Adrenal gland (tissue), 12 donors: ENCODE measurements around the gene DYRK3. TPM values are rescaled to one million over a fixed set of nuclear protein-coding genes. Genes with fewer than 3 reads are reported as not detected.

Experiments used
- DNase-seq, 7 donors: peaks; one replicate each; pipeline ENCODE4 v3.0.0-alpha.2; 2019 to 2020
- H3K27ac ChIP-seq, 5 donors: fragments of 200-600 bp; sonication (generic) in 4 of 5; 1 replicate in 3 of 5; 2 replicates in 2 of 5; pipeline versions ENCODE4 v1.5.1 to v1.8.0; 2016 to 2020; ENCODE audit warnings: mild to moderate bottlenecking in 1 of 5
- H3K27me3 ChIP-seq: fragments of 200-600 bp; 2 replicates; pipeline ENCODE4 v1.8.0; 2021
- H3K36me3 ChIP-seq, 2 donors: fragments of 200-600 bp; replicated peaks in 1 of 2; 1 replicate in 1 of 2; 2 replicates in 1 of 2; pipeline versions ENCODE4 v1.5.1 to v1.8.0; 2018 to 2022
- H3K4me1 ChIP-seq, 2 donors: fragments of 200-600 bp; replicated peaks in 1 of 2; 1 replicate in 1 of 2; 2 replicates in 1 of 2; pipeline versions ENCODE4 v1.5.1 to v1.8.0; 2018 to 2021
- H3K4me3 ChIP-seq, 4 donors: fragments of 200-600 bp; sonication (generic) in 3 of 4; one replicate each; pipeline ENCODE4 v1.5.1; 2016 to 2018
- H3K9me3 ChIP-seq, 3 donors: fragments of 200-600 bp; sonication (generic) in 1 of 3; replicated peaks in 1 of 3; 1 replicate in 2 of 3; 2 replicates in 1 of 3; pipeline versions ENCODE4 v1.5.1 to v1.8.0; 2016 to 2021
- CTCF ChIP-seq, 6 experiments: fragments of 450-650 bp in 4 of 6; fragments of 200-600 bp in 2 of 6; sonication (generic) in 1 of 6; IDR thresholded peaks; 1 replicate in 5 of 6; 2 replicates in 1 of 6; pipeline versions ENCODE4 v1.5.1 to v1.8.0; 2016 to 2021; ENCODE audit warnings: antibody characterized with exemption in 6 of 6, mild to moderate bottlenecking in 2 of 6, moderate library complexity in 1 of 6
- POLR2A ChIP-seq, 2 donors: fragments of 450-650 bp; IDR thresholded peaks; one replicate each; pipeline ENCODE4 v1.6.1; 2017; ENCODE audit warnings: antibody characterized with exemption in 2 of 2, mild to moderate bottlenecking in 2 of 2, moderate library complexity in 1 of 2
- WGBS, 4 donors: extraction: QIAGEN DNeasy Blood & Tissue Kit in 2 of 4; methylation state at CpG; one replicate each; pipeline versions ENCODE4 v1.1.5 to v1.1.7; 2013 to 2017; 5-methylcytosine and 5-hydroxymethylcytosine counted together
- intact Hi-C, 2 donors: fragments of 100-400 bp; cut with DNase I; formaldehyde crosslinking; loops; one replicate each; pipeline versions ENCODE4 v1.14.1 to v1.15.0; 2022 to 2023
- polyA plus RNA-seq, 3 donors: library from polyadenylated mRNA; stranded (reverse); fragments of 200-250 nt in 2 of 3; fragments of 350-450 nt in 1 of 3; fragmentation: Illumina TruSeq in 1 of 3; extraction: RNeasy Lipid Tissue Mini Kit (QIAGEN cat#74804) in 1 of 3; gene quantifications; one replicate each; pipeline ENCODE4 v1.2.3, GENCODE V29; 2013 to 2014
- total RNA-seq, 9 donors: library from RNA; depleted of rRNA in 4 of 9; stranded (reverse); fragments of >200 nt in 4 of 9; fragments of 120-200 nt in 1 of 9; fragmentation: NEBNext Ultra II Directional in 1 of 9; extraction: Animal tissue kit (Norgen Biotek cat#: 25700) in 1 of 9; gene quantifications; one replicate each; pipeline versions ENCODE4 v1.1.0 to v1.2.4, GENCODE V29; 2013 to 2023
- donor health status: healthy with polysubstance abuse.
- donor health status: Bipolar disorder and iron deficiency.
- donor health status: DM: yes; HTN: yes; CAD: no.
- donor health status: DM: no; HTN: no; CAD: no.
- donor health status: DM: no; HTN: no; CAD: no.
- donor health status: DM: yes; HTN: yes; CAD: no.

Gene DYRK3
- total and polyA plus RNA-seq, 12 donors, result 2.9 to 6.6 (median 5.2) TPM

GRCh38 chr1:206685769-206686477 lies 50.6 kb downstream of the DYRK3 start:
- TF ChIP-seq CTCF (IDR thresholded peaks at IDR 0.05) (no peak), POLR2A (IDR thresholded peaks at IDR 0.05) (peak; percentile 8 to 78)
- Histone ChIP-seq H3K9me3 (no peaks in the 10 kb centered on the region), H3K4me1 (peaks cover 37 to 49% of the 10 kb centered on the region in 2 donors), H3K27ac (peak overlapping the region; percentile 93 to 100 (median 95)), H3K27me3 (no peaks in the 10 kb centered on the region), H3K4me3 (peak overlapping the region; percentile 21 to 98 (median 84)), H3K36me3 (no peaks in the 10 kb centered on the region)
- 0 to 3% (median 0%) methylated on average over 9 to 48 of the region's 48 CpGs for WGBS, 4 donors
- intact Hi-C loops, result loop anchor here in 1 of 2 donors (5.0 kb wide), 1 partner anchor 36 kb away; no protein-coding TSS in a partner anchor
- peak; percentile 56 to 81 (median 71) for DNase-seq

DNA sequence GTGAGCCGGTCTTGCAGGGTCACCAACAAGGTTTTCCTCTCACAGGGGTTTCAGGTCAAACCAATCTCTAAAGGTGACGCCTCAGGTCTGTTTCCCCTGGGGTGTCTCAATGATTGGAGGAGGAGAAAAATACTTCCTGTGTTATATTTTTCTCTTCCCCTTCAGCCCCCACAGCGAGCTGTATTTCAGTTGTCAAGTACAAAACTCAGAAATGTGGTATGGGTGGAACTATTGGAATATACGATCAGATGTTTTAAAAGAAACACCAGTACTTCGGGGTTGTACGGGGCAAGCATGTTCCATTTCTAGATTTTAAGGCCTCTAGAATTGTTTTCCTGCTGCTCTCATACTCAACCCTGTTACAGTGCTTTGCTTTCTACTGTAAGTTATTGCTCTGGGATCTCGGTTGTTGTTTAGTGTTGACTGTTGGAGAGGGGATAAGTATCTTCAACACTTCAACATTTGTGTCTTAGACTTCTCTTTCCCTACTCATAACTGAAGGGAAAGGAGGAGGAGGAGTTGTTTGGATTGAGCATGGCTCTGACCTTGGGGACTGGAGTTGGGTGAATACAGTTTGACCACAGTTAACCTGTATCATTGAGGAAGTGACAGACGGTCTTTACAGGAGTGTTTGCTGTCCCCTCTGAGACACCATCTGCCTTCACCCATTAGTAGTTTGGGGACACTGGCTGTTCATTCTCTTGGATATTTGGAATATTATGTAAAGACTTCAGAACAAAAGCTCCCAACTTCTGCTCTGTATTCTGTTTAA lies 51.3 kb downstream of the DYRK3 start:
- no peaks in the 10 kb centered on the region for H3K36me3 ChIP-seq
- no peaks in the 10 kb centered on the region for H3K9me3 ChIP-seq
- peak overlapping the region; percentile 93 to 100 (median 95) for H3K27ac ChIP-seq
- H3K4me3 ChIP-seq, result peak overlapping the region in 3 of 4 donors; percentile 21 to 98 (median 84)
- peaks cover 43 to 57% of the 10 kb centered on the region in 2 donors for H3K4me1 ChIP-seq
- WGBS, 4 donors, result 4 to 8% (median 7%) methylated on average over 8 of the region's 8 CpGs
- no peaks in the 10 kb centered on the region for H3K27me3 ChIP-seq
- TF ChIP-seq POLR2A (IDR thresholded peaks at IDR 0.05) (peak in 1 of 2 donors; percentile 46), CTCF (IDR thresholded peaks at IDR 0.05) (no peak)
- no peak for DNase-seq
- intact Hi-C loops, result loop anchor here in 1 of 2 donors (5.0 kb wide), 1 partner anchor 36 kb away; no protein-coding TSS in a partner anchor

DNA sequence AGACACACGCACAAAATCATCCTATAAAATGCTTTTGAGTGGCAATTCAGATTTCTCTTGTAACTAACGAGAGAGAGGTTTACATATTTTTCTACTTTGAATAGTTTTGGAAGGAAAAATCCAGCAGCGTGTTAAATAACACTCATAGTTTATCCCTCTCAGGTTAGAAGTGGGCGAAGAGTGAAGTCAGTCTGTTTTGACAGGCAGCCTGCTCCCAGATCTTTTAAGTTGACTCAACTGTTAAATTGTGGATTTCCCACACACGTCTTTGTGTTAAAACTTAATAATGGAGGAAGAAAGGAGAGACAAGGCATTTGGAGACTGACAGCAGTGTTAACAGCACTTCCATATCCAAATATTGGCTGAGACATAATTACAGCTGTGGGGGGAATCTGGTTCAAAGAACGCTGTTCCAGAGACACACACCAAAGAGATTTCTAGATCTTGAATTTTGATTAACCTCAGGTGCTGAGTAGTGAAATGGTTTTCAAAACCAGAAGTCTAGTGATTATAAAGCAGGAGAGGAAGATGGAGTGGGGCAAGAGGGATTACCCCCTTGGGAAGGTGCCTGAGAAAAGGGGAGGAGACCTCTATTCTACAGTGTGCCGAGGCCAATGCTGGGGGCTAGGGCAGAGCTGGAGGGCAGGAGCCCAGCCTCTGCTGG lies 52.0 kb downstream of the DYRK3 start:
- TF ChIP-seq POLR2A (IDR thresholded peaks at IDR 0.05), result no peak
- TF ChIP-seq CTCF (IDR thresholded peaks at IDR 0.05), result no peak
- 45 to 58% (median 48%) methylated on average over 7 of the region's 7 CpGs for WGBS, 4 donors
- no peaks in the 10 kb centered on the region for H3K36me3 ChIP-seq
- peaks cover 51 to 64% of the 10 kb centered on the region in 2 donors for H3K4me1 ChIP-seq
- no peak for DNase-seq
- H3K27me3 ChIP-seq, result no peaks in the 10 kb centered on the region
- H3K27ac ChIP-seq, result peak overlapping the region; percentile 18 to 100 (median 95)
- H3K9me3 ChIP-seq, result no peaks in the 10 kb centered on the region
- intact Hi-C loops, result loop anchor here in 1 of 2 donors (5.0 kb wide), 1 partner anchor 35 kb away; no protein-coding TSS in a partner anchor
- H3K4me3 ChIP-seq, result peak overlapping the region in 1 of 4 donors; percentile 98
